Activated CD4-positive, alpha-beta T cell treated with anti-CD3 and anti-CD28 coated beads, Interleukin-2, Interleukin-6, amounts not matched to agents 100 ng/mL and 50 ng/mL, durations not matched to agents 16 hours and 8 hours (primary cell): Measurements from ENCODE around the gene PBX1.

Experiments used
- DNase-seq: peaks from one replicate; pipeline ENCODE4 v3.0.0-alpha.2; 2020

Gene PBX1

GRCh38 chr1:164622068-164622845 is 63.3 kb downstream of the PBX1 start:
- no peak for DNase-seq

- DNase-seq: no peak
Measured at GRCh38 chr1:164623805-164624204, 64.8 kb downstream of the PBX1 start.

DNA sequence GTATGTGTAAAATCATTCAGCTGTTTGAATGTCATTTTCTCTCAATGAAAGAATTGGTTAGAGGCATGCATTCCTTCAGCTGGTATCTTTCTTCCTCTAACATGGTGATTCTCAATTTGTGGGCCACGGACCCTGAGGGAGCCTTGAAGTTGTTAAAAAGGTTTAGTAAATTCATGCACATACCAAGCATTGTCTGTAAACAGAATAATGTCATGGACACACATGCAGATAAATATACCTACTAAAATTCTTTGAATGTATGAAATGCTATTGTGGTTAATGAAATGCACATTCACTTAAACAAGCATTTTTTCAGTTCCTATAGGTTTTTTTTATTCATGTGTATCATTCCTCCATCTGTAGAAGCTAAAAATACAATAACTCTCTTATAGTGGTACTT is 65.4 kb downstream of the PBX1 start:
- no peak for DNase-seq

GRCh38 chr1:164625004-164625617 is 66.1 kb downstream of the PBX1 start:
- no peak for DNase-seq

DNA sequence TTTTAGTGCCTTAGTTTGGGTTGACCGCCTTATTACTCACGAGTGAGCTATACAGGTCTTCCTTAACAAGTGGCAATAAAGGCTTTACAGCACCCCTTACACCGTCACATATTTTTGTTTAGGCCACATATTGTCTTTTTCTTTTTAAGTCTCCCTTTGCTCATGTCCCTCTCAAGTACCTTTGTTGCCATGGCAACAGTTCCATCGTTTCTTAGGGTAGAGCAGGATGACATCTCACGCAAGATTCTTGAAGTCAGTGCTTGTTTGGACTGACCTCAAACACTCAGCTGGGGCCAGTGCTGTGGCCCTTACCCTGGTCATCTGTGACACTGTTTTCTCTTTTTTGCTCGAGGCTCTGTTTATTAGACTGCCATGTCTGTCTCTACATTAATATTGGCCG is 69.8 kb downstream of the PBX1 start:
- no peak for DNase-seq

GRCh38 chr1:164629971-164630370 is 71.0 kb downstream of the PBX1 start:
- no peak for DNase-seq

- no peak for DNase-seq
Measured at GRCh38 chr1:164630626-164631396, 71.8 kb downstream of the PBX1 start.

DNA sequence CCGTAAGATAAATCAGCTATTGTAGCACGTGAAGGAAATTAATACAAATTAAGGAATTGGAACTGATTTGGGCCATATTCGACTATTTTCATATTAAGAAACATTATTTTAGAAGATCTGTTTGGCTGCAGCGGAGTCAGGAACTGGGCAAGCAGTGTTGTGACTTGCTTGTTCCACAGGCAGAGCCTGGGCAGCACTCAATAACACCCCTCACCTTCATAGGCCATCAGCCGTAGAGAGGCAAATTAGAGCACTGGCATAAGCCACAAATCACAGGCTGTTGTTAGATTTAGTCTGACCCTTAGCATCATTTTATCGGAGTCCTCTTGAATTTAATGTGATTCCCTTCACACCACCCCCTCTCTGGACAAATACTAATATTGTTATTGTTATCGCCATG is 72.8 kb downstream of the PBX1 start:
- no peak for DNase-seq

DNA sequence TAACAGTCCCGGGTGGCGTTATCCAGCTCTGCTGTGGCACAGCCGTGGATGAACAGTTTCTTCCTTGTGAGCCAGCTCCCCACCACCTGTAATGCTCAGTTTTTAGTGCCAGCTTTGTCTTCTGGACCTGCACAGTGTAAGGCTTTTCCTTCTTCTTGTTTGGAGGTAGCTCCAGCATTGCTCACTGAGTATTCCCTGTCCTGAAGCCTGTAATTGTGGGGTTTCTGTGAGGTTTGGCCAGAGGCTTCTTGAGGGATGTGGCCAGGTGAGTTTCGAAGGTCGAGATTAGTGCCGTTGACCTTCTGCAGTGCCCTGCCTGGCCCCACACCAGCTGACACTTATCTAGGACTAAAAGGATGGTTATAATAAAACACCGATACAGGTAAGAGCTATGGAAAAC is 75.0 kb downstream of the PBX1 start:
- DNase-seq: no peak

DNA sequence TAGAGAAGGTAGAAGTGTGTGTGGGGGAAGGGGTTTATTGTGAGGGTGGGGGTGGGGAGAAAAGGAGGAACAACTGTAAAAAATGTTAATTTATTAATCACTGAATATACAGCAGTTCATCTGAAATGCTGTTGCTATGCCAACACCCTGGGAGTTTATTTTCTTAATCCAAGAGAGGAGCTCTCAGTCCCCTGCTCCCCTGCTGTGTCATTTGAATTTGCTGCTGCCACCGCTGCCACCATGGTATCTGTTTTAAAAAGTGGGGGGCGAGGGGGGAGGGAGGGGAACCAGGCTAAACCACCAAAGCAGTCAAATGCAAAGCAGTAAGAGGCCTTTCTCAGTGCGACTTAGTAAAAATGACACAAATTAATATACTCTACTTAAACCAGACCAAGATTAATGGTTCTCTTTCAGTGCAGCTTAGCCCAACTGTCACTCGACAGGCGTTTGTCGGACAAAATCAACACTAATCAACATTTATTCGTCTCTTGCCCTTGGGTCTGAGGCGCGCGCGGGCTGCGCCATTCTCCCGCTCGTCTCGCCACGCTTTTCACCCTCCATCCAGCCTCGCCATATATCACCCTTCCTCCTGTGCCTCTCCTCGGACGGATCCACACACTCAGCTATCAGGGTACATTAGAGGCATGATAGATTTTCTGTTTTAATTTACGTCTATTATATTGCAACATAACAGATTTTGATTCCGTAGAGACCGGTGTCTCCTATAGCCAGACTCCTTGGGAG is 76.2 kb downstream of the PBX1 start:
- no peak for DNase-seq

- DNase-seq: no peak
Measured at GRCh38 chr1:164635803-164636731, 77.1 kb downstream of the PBX1 start.

DNA sequence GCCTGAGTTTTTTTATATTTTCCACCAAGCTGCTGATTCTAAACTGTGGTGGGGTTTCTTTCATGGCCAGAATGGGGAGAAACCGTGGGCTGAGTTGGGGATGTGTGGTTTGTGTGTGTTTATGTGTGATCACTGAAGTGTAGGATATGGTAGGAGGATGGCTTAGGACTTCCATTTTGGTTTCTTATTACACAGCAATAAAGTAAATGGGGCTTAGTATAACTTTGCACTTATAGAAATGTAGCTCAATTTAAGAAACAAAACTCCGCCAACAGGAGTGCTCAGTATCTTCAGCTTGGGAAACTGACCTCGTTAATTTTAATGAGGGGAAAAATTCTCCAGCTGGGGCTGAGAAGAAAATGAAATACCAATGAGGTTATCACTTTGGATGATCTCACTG is 77.8 kb downstream of the PBX1 start:
- DNase-seq: no peak

- DNase-seq: no peak
Measured at GRCh38 chr1:164637461-164638375, 78.7 kb downstream of the PBX1 start.

DNA sequence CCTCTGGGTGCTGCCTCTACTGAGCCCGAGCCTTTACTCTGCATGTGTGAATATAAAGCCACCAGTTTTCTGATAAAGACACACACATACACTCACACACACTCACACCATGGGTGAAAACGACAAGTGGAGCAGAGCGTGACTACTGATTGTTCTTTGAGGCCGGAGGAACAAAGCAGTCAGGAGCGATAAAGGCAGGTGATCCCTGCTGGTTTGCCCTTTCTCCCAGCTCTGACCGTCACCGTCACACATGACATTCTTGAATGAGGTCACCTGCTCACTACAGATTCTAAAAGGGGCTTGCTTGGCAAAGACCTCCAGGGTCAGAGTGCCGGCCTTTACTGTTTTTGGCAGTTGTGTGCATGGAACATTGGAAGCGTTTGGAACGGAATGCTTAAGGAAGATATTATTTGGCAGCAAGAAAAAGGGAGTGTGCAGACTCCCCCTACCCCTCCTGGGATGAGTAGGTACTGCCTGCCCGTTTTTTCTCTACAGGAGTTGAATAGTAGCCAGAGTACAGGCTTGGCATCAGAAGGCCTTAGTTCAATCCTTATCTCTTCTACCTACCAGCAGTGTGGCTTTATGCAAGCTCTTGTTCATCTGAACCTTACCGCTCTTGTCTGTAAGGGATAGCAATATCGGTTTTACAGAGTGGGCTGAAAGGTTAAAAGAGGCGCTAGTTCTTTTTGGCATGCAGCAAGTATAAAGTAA is 79.7 kb downstream of the PBX1 start:
- DNase-seq: no peak

DNA sequence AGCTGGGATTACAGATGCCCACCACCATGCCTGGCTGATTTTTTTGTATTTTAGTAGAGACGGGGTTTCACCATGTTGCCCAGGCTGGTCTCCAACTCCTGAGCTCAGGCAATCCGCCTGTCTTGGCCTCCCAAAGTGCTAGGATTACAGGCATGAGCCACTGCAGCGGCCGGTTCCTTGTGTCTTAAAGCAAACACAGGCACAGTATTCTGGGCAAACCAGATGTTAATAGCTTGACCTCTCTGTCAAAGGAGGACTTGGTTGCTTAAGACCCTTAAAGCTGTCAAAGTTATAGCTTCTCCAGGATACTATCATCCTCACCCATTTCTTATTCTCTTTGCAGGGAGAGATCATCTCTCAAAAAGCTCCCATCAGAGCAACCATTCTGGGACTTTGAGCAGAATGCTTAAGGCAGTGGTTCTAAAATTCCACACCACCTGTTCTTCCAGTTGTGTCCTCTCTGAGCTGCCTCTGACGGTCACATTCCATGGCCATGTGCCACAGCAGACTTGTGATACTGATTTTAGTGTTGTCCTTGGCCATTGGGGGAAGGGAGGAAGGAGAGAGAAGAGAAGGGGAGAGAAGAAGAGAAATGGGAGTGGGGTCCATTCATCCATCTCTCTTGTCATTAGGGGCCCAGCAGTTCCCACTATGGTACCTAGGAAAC is 81.8 kb downstream of the PBX1 start:
- no peak for DNase-seq

GRCh38 chr1:164641353-164641730 is 82.4 kb downstream of the PBX1 start:
- DNase-seq: no peak

DNA sequence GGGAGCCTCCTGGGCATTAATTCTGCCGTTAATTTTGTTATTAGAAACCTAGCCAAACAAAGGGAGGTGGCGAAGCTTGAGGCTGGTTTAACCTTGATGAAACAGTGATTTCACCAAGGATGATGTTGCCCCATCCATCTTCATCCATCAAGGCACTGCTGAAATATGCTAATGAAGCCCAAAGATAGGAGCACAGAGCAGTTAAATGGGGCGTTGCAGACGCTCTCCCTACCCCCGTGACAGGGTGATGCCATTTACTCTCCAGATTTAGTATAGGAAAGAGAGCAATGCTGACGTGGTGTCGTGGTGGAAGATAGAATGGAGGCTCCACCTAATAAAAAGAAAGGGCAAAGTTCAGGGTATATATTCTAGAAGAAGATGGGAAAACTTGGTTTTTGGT is 84.0 kb downstream of the PBX1 start:
- no peak for DNase-seq

DNA sequence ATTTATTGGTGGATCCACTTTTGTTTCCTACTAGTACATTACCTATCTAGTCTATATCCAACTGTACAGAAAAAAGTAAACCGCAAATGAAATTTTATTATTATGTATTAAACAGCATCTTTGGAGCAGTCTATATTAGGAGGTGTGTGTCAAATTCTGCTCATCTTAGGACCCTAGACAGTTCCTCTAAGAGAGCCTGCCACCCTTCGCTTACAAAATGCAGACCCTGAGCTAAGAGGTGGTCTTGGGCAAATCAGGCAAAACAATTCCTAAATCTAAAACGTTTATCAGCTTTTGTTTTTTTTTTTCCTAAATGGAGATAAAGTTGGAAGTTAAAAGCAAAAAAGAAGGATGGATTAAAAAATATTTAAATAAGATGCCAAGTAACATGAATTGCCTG is 85.3 kb downstream of the PBX1 start:
- DNase-seq: no peak

DNA sequence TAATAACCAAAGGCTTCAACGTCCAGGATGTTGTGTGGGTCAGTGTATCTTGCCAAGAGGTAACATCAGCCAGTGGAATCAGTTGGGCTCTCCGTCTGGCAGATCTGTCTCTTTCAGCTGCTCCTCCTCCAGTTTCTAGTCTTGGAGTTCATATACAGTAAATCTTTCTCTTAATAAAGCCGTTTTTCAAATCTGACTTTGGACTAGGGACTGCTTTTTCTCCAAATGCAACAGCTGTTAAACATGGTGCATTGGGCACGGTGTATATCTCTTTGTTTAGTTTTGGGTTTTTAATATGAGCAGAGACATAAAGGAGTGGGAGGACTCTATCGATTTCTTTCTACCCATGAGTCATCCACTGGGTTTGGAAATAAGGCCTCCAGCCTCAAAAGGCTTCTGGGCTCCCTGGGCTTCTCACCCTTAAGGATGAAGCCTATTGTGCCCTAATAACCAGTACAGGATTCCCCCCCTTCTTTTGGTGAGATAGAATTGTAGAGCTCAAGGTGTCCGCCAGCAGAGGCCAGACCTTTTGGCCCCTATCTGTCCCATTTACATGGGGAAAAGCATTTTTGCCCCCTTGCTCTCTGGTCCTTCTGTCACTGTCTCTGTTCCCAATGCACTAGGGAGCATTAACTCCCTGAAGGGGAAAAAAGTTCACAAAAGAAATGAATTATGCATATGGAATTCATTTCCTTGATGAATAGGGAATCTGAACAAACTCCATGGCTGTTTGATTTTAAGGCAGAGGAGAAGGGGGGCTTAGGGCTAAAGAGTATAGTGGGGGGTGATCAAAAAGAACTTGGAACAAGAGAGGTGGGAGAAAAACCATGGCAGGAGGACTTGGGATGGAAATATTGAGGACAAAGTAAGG is 86.0 kb downstream of the PBX1 start:
- DNase-seq: no peak
